GM18507 (cell line): Measurements from ENCODE around the gene LMBR1.
"Not testable (repeated sequence)": the region's sequence is repeated elsewhere in the genome, so short reads cannot be mapped to it uniquely, and the experiment has no call there.

ENCODE experiments used
- DNase-seq: peaks from one replicate; pipeline ENCODE4 v3.0.0; 2011; ENCODE audit warnings: low read depth; ENCODE audit not compliant: insufficient read length; ENCODE audit errors: extremely low spot score
- FAIRE-seq: peaks from 2 replicates; lab custom pipeline; 2011; peaks lifted over from hg19 to GRCh38; lab: Jason Lieb, UNC

The LMBR1 gene

DNA sequence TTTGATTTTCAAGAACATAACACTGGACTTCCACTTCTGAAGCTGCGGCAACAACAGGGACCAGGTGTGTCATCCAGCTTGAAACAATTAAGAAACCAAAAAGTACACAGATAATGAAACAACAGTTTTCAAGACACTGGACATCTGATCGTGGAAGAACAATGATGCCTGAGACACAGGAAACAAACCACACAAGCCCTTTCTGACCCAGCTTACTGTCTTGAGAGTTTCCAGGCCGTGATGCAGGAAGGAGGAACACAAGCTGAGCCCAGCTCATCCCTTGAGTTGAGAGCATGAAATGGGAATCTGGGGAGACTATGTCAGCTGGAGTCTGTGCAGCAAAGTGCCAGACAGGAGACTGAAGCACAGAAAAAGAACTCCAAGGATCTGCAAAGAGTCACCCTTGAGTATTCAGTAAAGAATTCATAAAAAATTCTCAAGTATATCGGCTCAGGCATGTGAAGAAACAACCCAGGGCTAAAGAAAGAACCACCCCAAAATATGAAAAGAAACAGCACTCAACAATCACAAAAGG lies 160.8 kb downstream of the LMBR1 start:
- FAIRE-seq (no peak), DNase-seq (no peak)

- DNase-seq (no peak), FAIRE-seq (no peak)
Observed at GRCh38 chr7:156731651-156732050, 161.3 kb downstream of the LMBR1 start.

DNA sequence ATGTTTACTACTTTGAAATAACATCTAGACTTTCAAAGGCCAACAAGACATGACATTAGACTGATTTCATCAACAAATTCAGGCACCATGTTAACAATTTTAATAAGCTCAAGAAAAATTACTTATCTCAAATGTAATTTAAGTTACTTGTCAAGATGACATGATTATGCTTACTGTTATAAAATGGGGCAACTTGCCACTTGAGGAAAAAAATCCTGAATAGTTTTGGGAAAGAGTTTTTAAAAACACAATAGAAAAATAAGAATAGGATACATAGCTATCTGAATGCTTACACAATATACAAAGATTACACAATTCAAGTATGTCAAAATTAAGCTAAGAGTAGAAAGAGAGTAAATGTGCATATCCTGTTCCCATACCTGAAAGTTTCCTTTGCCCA lies 167.0 kb downstream of the LMBR1 start:
- FAIRE-seq (no peak), DNase-seq (no peak)

- DNase-seq (no peak), FAIRE-seq (peak; percentile 36)
Observed at GRCh38 chr7:156725073-156725472, 167.9 kb downstream of the LMBR1 start.

DNA sequence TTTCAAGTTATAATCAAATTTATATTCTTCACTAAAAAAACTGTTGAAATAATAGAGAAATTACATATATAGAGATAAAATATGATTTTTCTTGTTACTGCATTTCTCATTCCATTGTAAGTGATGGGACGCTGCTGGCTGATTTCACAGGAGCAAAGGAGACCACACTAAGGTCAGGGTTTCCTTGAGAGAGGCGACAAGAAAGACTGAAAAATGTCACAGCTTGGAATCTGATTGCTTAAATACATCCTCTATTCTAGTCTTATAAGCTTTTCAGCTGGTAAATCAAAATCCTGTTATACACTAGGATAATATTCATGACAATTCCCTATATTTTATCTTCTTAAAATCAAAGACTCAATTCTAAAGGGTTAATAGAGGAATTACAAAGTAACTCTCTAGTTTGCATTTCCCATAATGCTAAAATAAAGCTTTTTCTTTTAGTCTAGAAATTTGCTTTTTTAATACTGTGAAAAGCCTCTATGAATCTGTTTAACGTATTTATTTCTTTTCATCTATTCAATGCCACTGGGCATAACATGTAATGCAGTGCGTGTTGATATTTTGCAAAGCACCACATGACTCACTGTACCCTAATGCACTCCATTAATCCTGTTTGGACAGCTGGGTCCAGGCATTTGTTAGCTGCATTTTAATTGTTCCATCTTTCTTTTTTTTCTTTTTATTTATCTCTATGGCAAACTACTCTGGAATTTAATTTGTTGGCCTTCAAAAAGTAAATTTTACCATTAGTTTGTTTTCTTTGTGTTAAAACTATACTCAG lies 170.7 kb downstream of the LMBR1 start:
- no peak for DNase-seq
- no peak for FAIRE-seq

- DNase-seq (no peak), FAIRE-seq (no peak)
Observed at GRCh38 chr7:156703773-156704482, 189.1 kb downstream of the LMBR1 start.

DNA sequence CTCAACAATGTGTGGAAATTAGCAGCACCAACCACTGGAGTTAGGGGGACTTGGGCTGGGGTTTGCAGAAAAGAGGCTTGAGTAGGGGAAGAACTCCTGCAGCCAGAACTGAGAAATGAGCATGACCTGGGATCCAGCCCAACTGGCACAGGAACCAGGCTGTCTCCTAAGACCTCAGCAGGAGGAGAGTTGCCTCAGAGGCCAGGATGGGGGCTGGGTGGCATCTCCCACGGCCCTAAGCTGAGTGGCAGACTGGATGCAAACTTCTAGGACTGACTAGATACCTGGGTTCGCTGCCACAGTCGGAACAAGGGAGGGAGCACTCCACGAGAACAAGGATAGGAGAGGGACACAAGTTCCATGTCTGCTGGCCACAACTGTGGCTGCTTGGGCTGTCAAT lies 189.8 kb downstream of the LMBR1 start:
- FAIRE-seq (no peak), DNase-seq (no peak)

GRCh38 chr7:156702399-156702798 lies 190.6 kb downstream of the LMBR1 start:
- no peak for FAIRE-seq
- no peak for DNase-seq

GRCh38 chr7:156701787-156702186 lies 191.2 kb downstream of the LMBR1 start:
- not testable (repeated sequence) for DNase-seq, FAIRE-seq

DNA sequence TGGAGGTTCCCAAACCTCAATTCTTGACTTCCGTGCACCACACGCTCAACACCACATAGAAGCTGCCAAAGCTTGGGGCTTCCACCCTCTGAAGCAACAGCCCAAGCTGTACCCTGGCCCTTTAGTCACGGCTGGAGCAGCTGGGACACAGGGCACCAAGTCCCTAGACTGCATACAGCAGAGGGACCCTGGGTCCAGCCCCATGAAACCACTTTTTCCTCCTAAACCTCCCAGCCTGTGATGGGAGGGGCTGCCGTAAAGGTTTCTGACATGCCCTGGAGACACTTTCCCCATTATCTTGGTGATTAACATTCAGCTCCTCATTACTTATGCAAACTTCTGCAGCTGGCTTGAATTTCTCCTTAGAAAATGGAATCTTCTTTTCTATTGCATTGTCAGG lies 194.5 kb downstream of the LMBR1 start:
- FAIRE-seq, DNase-seq: not testable (repeated sequence)

GRCh38 chr7:156697283-156697682 lies 195.7 kb downstream of the LMBR1 start:
- FAIRE-seq, DNase-seq: not testable (repeated sequence)

- no peak for DNase-seq
- no peak for FAIRE-seq
Observed at GRCh38 chr7:156693627-156694026, 199.4 kb downstream of the LMBR1 start.

- FAIRE-seq (no peak), DNase-seq (no peak)
Observed at GRCh38 chr7:156692849-156693248, 200.1 kb downstream of the LMBR1 start.

DNA sequence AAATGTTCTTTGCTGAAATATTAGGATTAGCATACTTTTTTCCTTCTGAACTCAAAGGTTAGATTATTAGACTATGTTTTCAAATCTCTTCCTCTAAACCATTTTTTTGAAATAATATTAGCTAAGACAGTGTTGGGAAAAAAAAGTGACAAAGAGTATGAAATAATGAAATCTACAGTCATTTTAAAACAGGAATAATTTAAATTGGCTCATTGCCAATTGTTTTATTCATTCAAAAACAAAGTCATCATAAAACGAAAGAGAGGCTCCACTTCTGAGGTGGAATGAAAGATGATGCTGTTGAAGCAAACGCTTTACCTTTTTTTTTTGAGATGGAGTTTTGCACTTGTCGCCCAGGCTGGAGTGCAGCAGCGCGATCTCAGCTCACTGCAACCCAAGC lies 201.2 kb downstream of the LMBR1 start:
- no peak for FAIRE-seq

GRCh38 chr7:156684661-156685060 lies 208.3 kb downstream of the LMBR1 start:
- DNase-seq (no peak), FAIRE-seq (no peak)

More for the DNA sequence above, 201.2 kb downstream of the LMBR1 start:
- DNase-seq, result no peak

DNA sequence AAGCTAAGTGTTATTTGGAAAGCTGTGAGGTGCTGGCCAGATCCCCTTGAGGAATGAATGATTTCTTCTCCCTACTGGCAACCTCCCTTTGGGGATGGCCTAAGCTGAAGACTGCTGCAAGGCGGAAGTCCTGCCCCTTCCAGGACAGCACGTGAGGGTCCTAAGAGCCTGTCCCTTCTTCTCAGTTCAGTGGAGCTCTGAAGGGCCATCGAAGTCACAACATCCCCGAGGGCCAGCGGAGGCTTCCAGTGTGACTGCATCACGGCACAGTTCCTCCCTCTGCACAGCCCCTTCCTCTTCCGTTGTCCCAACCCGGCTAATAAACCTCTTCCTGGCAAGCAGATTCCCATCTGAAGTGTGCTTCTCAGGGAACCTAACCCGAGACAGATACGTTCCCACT lies 208.7 kb downstream of the LMBR1 start:
- DNase-seq (no peak), FAIRE-seq (no peak)

- DNase-seq (no peak), FAIRE-seq (no peak)
Observed at GRCh38 chr7:156682928-156683327, 210.1 kb downstream of the LMBR1 start.

GRCh38 chr7:156680281-156680680 lies 212.7 kb downstream of the LMBR1 start:
- DNase-seq (no peak), FAIRE-seq (no peak)

GRCh38 chr7:156677374-156678054 lies 215.5 kb downstream of the LMBR1 start:
- FAIRE-seq (no peak), DNase-seq (no peak)

- no peak for DNase-seq
- FAIRE-seq, result no peak
Observed at GRCh38 chr7:156676263-156676662, 216.7 kb downstream of the LMBR1 start.
